RPMI7951 (cell line): ENCODE data around the gene TATDN2. TPM values are rescaled to one million over a fixed set of nuclear protein-coding genes. Genes with fewer than 3 reads are reported as not detected.
"Not testable (repeated sequence)": the region's sequence is repeated elsewhere in the genome, so short reads cannot be mapped to it uniquely, and the experiment has no call there.

ENCODE experiments used
- DNase-seq: peaks from one replicate; pipeline ENCODE4 v3.0.0-alpha.2; 2012; ENCODE audit warnings: low read depth
- total RNA-seq: library from RNA; depleted of rRNA; stranded (reverse); fragments of >200 nt; shearing (Covaris generic); gene quantifications from 2 replicates; pipeline ENCODE4 v1.2.3, GENCODE V29; 2014

TATDN2 gene
- total RNA-seq, 1 experiment from 2014 or later: 13.7 TPM

DNA sequence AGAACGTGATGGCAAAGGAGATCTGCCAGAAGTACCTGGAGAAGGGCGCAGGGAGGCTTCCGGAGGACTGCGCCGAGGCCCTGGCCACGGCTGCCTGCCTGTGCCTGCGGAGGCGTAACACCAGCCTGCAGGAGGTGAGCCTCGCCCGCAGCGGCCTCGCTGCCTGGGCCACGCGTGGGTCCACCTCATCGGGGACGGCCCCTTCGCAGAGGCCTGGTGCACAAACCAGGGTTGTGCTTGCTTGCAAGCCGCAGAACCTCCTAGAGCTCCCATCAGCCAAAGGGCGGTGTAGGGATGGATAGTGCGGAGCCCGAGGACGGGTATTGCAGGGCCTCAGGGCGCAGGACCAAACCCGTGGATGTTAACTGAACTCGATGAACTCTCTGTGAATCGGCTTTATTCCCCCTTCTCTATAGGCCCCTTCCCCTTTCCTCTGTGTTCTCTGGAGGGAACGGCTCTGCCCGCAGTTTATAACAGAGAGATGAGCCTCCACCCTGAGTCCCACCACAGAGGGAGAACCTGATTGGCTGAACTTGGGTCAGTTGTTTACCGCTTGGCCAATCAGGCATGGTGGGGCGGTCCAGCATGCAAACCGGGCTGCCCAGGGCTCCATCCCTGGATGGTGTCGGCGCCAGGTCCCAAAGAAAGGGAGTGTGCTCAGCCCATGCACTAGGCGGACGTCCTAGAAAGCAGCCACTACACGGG lies 13.6 kb upstream of the TATDN2 start:
- DNase-seq: no peak

- DNase-seq: no peak
These were observed 12.7 kb upstream of the TATDN2 start for GRCh38 chr3:10235551-10235950.

GRCh38 chr3:10238345-10239183 lies 9.7 kb upstream of the TATDN2 start:
- no peak for DNase-seq

- DNase-seq: no peak
These were observed 7.5 kb upstream of the TATDN2 start for GRCh38 chr3:10240799-10241198.

DNA sequence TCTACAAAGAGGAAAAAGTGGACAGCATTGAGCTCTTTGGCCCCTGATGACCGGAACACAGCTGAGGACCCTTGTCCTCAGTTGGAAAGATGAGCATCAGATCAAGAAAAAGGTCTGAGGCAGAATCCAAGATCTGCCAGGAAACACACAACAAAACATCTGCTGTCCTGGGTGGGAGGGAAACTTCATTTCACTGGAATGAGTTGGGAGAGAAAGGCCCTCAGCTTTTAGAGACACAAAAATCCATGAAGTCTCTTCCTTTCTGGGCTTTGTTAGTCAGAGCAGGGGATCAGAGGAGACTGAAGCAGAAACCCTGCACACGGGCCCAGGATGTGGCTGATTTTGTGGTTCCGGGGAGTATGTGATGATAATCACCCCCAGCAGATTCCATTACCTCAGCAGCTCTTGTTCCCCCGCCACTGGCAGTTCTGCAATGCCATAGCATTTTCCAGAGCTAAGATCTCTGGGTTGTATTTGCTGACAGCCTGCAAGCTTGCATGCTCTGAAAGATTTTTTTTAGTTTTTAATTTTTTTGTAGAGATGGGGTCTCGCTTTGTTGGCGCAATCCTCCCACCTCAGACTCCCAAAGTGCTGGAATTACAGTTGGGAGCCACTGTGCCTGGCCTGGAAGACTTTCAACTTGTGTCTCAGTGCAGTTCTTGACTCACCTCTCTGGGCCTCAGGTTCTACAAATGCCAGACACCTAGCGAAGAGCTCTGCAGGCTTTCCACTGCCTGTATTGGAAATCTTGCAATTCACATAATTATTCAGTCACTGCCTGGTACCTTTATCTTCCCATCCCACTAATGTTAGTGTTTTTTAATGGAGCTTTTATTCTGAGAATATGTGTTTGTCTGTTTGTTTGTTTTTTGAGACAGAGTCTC lies 5.8 kb upstream of the TATDN2 start:
- peak; percentile 96 for DNase-seq

DNA sequence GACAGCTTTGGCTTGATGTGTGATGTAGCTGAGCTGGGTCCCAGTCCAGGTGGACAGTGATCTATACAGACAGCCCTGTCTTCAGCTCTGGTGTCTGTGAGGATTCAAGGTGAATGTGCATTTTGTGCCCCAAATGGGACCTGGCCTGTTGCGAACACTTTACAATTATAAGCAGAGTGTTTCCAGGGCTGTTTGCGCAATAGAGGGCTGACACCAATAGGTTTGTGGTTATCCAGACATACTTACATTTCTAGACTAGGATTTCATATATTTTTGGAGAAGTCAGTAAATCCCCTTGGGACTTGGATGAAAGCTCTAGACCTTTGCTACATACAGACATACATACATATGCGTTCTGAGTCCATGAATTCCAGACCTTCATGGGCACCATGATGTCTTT lies 4.2 kb upstream of the TATDN2 start:
- peak; percentile 10 for DNase-seq

- no peak for DNase-seq
These were observed 3.1 kb upstream of the TATDN2 start for GRCh38 chr3:10245081-10245712.

DNA sequence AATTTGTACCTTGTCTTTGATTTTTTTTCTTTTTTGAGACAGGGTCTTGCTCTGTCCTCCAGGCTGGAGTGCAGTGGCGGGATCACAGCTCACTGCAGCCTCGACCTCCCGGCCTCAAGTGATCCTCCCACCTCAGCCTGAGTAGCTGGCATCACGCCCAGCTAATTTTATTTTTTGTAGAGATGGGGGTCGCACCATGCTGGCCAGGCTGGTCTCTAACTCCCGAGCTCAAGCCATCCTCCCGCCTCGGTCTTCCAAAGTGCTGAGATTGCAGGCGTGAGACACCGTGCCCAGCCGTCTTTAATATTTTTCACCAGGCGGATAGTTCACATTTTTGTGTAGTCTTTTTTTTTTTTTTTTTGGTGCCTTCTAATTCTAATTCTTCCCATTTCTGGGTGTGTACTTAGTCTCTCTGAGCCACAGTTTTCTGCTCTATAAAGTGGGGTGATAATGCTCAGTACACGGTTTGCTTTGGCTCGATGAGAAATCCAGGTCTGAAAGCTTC lies 528 bp upstream of the TATDN2 start:
- no peak for DNase-seq

GRCh38 chr3:10248984-10249748 lies 907 bp downstream of the TATDN2 start:
- peak; percentile 52 for DNase-seq

- no peak for DNase-seq
These were observed 1.6 kb downstream of the TATDN2 start for GRCh38 chr3:10249833-10250232.

- no peak for DNase-seq
These were observed 2.7 kb downstream of the TATDN2 start for GRCh38 chr3:10251006-10251405.

- DNase-seq: no peak
These were observed 5.5 kb downstream of the TATDN2 start for GRCh38 chr3:10253731-10254130.

DNA sequence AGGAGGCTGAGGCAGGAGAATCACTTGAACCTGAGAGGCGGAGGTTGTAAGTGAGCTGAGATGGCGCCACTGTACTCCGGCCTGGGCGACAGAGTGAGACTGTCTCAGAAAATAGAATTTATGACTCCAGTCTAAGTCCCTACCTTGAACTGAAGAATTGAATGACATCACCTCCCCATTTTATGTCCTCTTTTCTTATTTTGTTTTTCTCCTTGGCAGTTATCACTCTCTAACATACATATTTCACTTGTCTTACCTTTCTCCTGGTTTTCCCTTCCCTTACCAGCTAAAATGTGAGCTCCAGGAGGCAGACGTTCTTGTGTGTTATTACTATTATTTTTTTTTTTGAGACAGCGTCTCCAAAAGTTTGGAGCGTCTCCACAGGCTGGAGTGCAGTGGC lies 7.6 kb downstream of the TATDN2 start:
- no peak for DNase-seq

- no peak for DNase-seq
These were observed 10.8 kb downstream of the TATDN2 start for GRCh38 chr3:10259036-10259435.

DNA sequence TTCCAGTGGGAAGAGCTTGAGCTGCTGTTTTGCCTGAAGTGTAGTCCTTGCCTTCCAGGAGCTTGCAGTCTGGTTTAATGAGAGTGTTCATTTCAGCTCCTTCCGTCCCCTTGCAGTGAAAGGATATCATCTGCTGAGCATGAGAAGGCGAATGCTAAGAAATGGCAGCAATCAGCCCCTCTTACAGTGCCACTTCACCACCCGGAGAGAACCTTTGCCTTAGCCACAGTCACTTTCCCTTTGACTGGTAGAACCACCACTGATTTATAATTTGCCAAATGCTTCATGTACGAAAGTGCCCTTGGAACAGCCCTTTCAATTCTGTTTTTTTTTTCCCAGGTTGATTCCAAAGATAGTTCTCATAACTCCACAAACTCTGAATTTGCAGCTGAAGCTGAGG lies 11.5 kb downstream of the TATDN2 start:
- DNase-seq: no peak

DNA sequence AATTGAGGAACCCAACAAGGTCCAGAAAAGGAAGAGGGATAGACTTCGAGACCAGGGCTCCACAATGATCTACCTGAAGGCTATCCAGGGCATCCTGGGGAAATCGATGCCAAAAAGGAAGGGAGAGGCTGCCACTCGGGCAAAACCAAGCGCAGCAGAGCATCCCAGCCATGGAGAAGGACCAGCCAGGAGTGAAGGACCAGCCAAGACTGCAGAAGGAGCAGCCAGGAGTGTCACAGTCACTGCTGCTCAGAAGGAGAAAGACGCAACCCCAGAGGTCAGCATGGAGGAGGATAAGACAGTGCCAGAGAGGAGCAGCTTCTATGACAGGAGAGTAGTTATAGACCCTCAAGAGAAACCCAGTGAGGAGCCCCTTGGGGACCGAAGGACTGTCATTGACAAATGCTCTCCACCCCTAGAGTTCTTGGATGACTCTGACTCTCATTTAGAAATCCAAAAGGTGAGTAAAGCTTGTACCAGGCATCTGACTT lies 12.0 kb downstream of the TATDN2 start:
- DNase-seq: no peak

- no peak for DNase-seq
These were observed 13.8 kb downstream of the TATDN2 start for GRCh38 chr3:10262027-10262426.

- peak; percentile 46 for DNase-seq
These were observed 15.5 kb downstream of the TATDN2 start for GRCh38 chr3:10263646-10264363.

- DNase-seq: no peak
These were observed 17.6 kb downstream of the TATDN2 start for GRCh38 chr3:10265833-10266232.

DNA sequence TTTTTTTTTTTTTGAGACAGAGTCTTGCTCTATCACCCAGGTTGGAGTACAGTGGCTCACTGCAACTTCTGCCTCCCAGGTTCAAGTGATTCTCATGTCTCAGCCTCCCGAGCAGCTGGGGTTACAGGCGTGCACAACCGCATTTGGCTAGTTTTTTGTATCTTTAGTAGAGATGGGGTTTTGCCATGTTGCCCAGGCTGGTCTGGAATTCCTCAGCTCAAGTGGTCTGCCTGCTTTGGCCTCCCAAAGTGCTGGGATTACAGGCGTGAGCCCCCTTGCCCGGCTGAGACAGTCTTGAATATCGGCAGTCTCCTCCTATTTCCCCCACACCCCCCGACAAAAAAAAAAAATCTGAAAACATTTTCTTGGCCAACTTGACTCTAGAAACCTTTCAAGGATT lies 18.7 kb downstream of the TATDN2 start:
- DNase-seq: not testable (repeated sequence)
